ENCODE data around the gene CELSR1. TPM values are rescaled to one million over a fixed set of nuclear protein-coding genes. Genes with fewer than 3 reads are reported as not detected.

Gene CELSR1
- polyA plus RNA-seq, 3 donors, result 24.4 to 31.0 (median 26.7) TPM

GRCh38 chr22:46540874-46541273, 3.5 kb upstream of the CELSR1 start:
- DNase-seq (ENCODE audit: extremely low read depth in 1 of 11, low read depth in 9 of 11, low spot score in 4 of 11), result no peak

- DNase-seq (ENCODE audit: extremely low read depth in 1 of 11, low read depth in 9 of 11, low spot score in 4 of 11), result no peak
Measured at GRCh38 chr22:46539169-46539568, 1.7 kb upstream of the CELSR1 start.

GRCh38 chr22:46538814-46539160, 1.4 kb upstream of the CELSR1 start:
- no peak for DNase-seq (ENCODE audit: extremely low read depth in 1 of 11, low read depth in 9 of 11, low spot score in 4 of 11)

- DNase-seq (ENCODE audit: extremely low read depth in 1 of 11, low read depth in 9 of 11, low spot score in 4 of 11), result peak in 1 of 11 donors; percentile 33
Measured at GRCh38 chr22:46537946-46538813, 760 bp upstream of the CELSR1 start.

- DNase-seq (ENCODE audit: extremely low read depth in 1 of 11, low read depth in 9 of 11, low spot score in 4 of 11), result no peak
Measured at GRCh38 chr22:46536537-46537224, 739 bp downstream of the CELSR1 start.

- no peak for DNase-seq (ENCODE audit: extremely low read depth in 1 of 11, low read depth in 9 of 11, low spot score in 4 of 11)
Measured at GRCh38 chr22:46535876-46536536, 1.4 kb downstream of the CELSR1 start.

- no peak for DNase-seq (ENCODE audit: extremely low read depth in 1 of 11, low read depth in 9 of 11, low spot score in 4 of 11)
Measured at GRCh38 chr22:46534901-46535630, 2.4 kb downstream of the CELSR1 start.

GRCh38 chr22:46534177-46534776, 3.1 kb downstream of the CELSR1 start:
- DNase-seq (ENCODE audit: extremely low read depth in 1 of 11, low read depth in 9 of 11, low spot score in 4 of 11), result no peak

- no peak for DNase-seq (ENCODE audit: extremely low read depth in 1 of 11, low read depth in 9 of 11, low spot score in 4 of 11)
Measured at GRCh38 chr22:46533070-46533833, 4.2 kb downstream of the CELSR1 start.

- no peak for DNase-seq (ENCODE audit: extremely low read depth in 1 of 11, low read depth in 9 of 11, low spot score in 4 of 11)
Measured at GRCh38 chr22:46532416-46532815, 5.0 kb downstream of the CELSR1 start.

GRCh38 chr22:46531581-46532175, 5.7 kb downstream of the CELSR1 start:
- no peak for DNase-seq (ENCODE audit: extremely low read depth in 1 of 11, low read depth in 9 of 11, low spot score in 4 of 11)

- no peak for DNase-seq (ENCODE audit: extremely low read depth in 1 of 11, low read depth in 9 of 11, low spot score in 4 of 11)
Measured at GRCh38 chr22:46528121-46528610, 9.3 kb downstream of the CELSR1 start.

- DNase-seq (ENCODE audit: extremely low read depth in 1 of 11, low read depth in 9 of 11, low spot score in 4 of 11), result no peak
Measured at GRCh38 chr22:46526244-46526839, 11.1 kb downstream of the CELSR1 start.

GRCh38 chr22:46525389-46526243, 11.8 kb downstream of the CELSR1 start:
- DNase-seq (ENCODE audit: extremely low read depth in 1 of 11, low read depth in 9 of 11, low spot score in 4 of 11), result no peak

GRCh38 chr22:46524203-46524740, 13.1 kb downstream of the CELSR1 start:
- DNase-seq (ENCODE audit: extremely low read depth in 1 of 11, low read depth in 9 of 11, low spot score in 4 of 11), result no peak

- DNase-seq (ENCODE audit: extremely low read depth in 1 of 11, low read depth in 9 of 11, low spot score in 4 of 11), result no peak
Measured at GRCh38 chr22:46522797-46523196, 14.6 kb downstream of the CELSR1 start.

Data from renal cortex interstitium (tissue), 11 donors.